ENCODE results near the gene WDR5. TPM values are rescaled to one million over a fixed set of nuclear protein-coding genes. Genes with fewer than 3 reads are reported as not detected.

WDR5 gene
- total RNA-seq, 1 donor from 2014 or later: 46.8 TPM

GRCh38 chr9:134125413-134126095, 10.3 kb upstream of the WDR5 start:
- Mint-ChIP-seq H3K4me3 (ENCODE audit: low read depth) (no peak overlapping the region), H3K36me3 (ENCODE audit: insufficient read depth) (no peaks in the 10 kb centered on the region), H3K27me3 (no peaks in the 10 kb centered on the region), H3K27ac (no peak overlapping the region), H3K4me1 (ENCODE audit: low read depth) (no peaks in the 10 kb centered on the region), H3K9me3 (ENCODE audit: low read depth) (no peaks in the 10 kb centered on the region)
- TF ChIP-seq CTCF (IDR thresholded peaks at IDR 0.05; ENCODE audit: unreplicated experiment): no peak
- no peak for DNase-seq (ENCODE audit: low spot score, unreplicated experiment)

- Mint-ChIP-seq H3K27me3 (no peaks in the 10 kb centered on the region), H3K9me3 (ENCODE audit: low read depth) (no peaks in the 10 kb centered on the region), H3K4me1 (ENCODE audit: low read depth) (peaks cover 8% of the 10 kb centered on the region), H3K4me3 (ENCODE audit: low read depth) (no peak overlapping the region), H3K36me3 (ENCODE audit: insufficient read depth) (no peaks in the 10 kb centered on the region), H3K27ac (no peak overlapping the region)
- DNase-seq (ENCODE audit: low spot score, unreplicated experiment): no peak
- no peak for TF ChIP-seq CTCF (IDR thresholded peaks at IDR 0.05; ENCODE audit: unreplicated experiment)
Measured at GRCh38 chr9:134126373-134126772, 9.5 kb upstream of the WDR5 start.

GRCh38 chr9:134127065-134127580, 8.8 kb upstream of the WDR5 start:
- H3K27ac Mint-ChIP-seq: no peak overlapping the region
- no peaks in the 10 kb centered on the region for H3K27me3 Mint-ChIP-seq
- H3K36me3 Mint-ChIP-seq (ENCODE audit: insufficient read depth): no peaks in the 10 kb centered on the region
- H3K9me3 Mint-ChIP-seq (ENCODE audit: low read depth): no peaks in the 10 kb centered on the region
- TF ChIP-seq CTCF (IDR thresholded peaks at IDR 0.05; ENCODE audit: unreplicated experiment): no peak
- DNase-seq (ENCODE audit: low spot score, unreplicated experiment): no peak
- H3K4me3 Mint-ChIP-seq (ENCODE audit: low read depth): no peak overlapping the region
- H3K4me1 Mint-ChIP-seq (ENCODE audit: low read depth): peaks cover 11% of the 10 kb centered on the region

GRCh38 chr9:134127616-134128015, 8.3 kb upstream of the WDR5 start:
- peaks cover 11% of the 10 kb centered on the region for H3K4me1 Mint-ChIP-seq (ENCODE audit: low read depth)
- H3K27ac Mint-ChIP-seq: no peak overlapping the region
- H3K4me3 Mint-ChIP-seq (ENCODE audit: low read depth): no peak overlapping the region
- no peaks in the 10 kb centered on the region for H3K27me3 Mint-ChIP-seq
- H3K36me3 Mint-ChIP-seq (ENCODE audit: insufficient read depth): no peaks in the 10 kb centered on the region
- DNase-seq (ENCODE audit: low spot score, unreplicated experiment): no peak
- TF ChIP-seq CTCF (IDR thresholded peaks at IDR 0.05; ENCODE audit: unreplicated experiment): no peak
- no peaks in the 10 kb centered on the region for H3K9me3 Mint-ChIP-seq (ENCODE audit: low read depth)

- no peak for DNase-seq (ENCODE audit: low spot score, unreplicated experiment)
- Mint-ChIP-seq H3K27ac (peak overlapping the region; percentile 52), H3K4me3 (ENCODE audit: low read depth) (no peak overlapping the region), H3K9me3 (ENCODE audit: low read depth) (no peaks in the 10 kb centered on the region), H3K4me1 (ENCODE audit: low read depth) (peaks cover 11% of the 10 kb centered on the region), H3K27me3 (no peaks in the 10 kb centered on the region), H3K36me3 (ENCODE audit: insufficient read depth) (no peaks in the 10 kb centered on the region)
- no peak for TF ChIP-seq CTCF (IDR thresholded peaks at IDR 0.05; ENCODE audit: unreplicated experiment)
Measured at GRCh38 chr9:134128727-134129679, 6.9 kb upstream of the WDR5 start.

Data from progenitor cell of endocrine pancreas (in vitro differentiated cells).